Mesothelial cell of epicardium (in vitro differentiated cells): ENCODE data around the gene UBE2L5. TPM values are rescaled to one million over a fixed set of nuclear protein-coding genes. Genes with fewer than 3 reads are reported as not detected.

Source experiments
- DNase-seq, 2 experiments: peaks; one replicate each; pipeline ENCODE4 v3.0.0; 2021; ENCODE audit warnings: low spot score in 2 of 2; ENCODE audit not compliant: unreplicated experiment in 2 of 2
- H3K27ac Mint-ChIP-seq: 2 replicates; pipeline ENCODE4 v1.8.0; 2021; ENCODE audit warnings: mixed read lengths
- H3K27me3 Mint-ChIP-seq: 2 replicates; pipeline ENCODE4 v1.8.0; 2021; ENCODE audit warnings: low read depth, mixed read lengths
- H3K36me3 Mint-ChIP-seq: 2 replicates; pipeline ENCODE4 v1.8.0; 2021; ENCODE audit warnings: mixed read lengths
- H3K4me1 Mint-ChIP-seq: 2 replicates; pipeline ENCODE4 v1.8.0; 2021; ENCODE audit warnings: mixed read lengths
- H3K4me3 Mint-ChIP-seq: 2 replicates; pipeline ENCODE4 v1.8.0; 2021; ENCODE audit warnings: mild to moderate bottlenecking, moderate library complexity, mixed read lengths
- H3K9me3 Mint-ChIP-seq: 2 replicates; pipeline ENCODE4 v1.8.0; 2021; ENCODE audit warnings: mixed read lengths
- total RNA-seq: library from RNA; stranded (reverse); gene quantifications from 3 replicates; pipeline ENCODE4 v1.2.1, GENCODE V29; 2021
- TF ChIP-seq, protein P1 (sequence below): fragments of 200-600 bp; sonication (generic); IDR thresholded peaks from one replicate; pipeline ENCODE4 v1.5.0; 2021; ENCODE audit warnings: antibody characterized with exemption; ENCODE audit not compliant: unreplicated experiment

UBE2L5 gene
- total RNA-seq, 1 donor from 2014 or later, result not detected

- no peaks in the 10 kb centered on the region for H3K27me3 Mint-ChIP-seq
- no peaks in the 10 kb centered on the region for H3K9me3 Mint-ChIP-seq
- no peak overlapping the region for H3K4me3 Mint-ChIP-seq
- no peak for DNase-seq
- no peaks in the 10 kb centered on the region for H3K4me1 Mint-ChIP-seq
- H3K27ac Mint-ChIP-seq, result no peak overlapping the region
- TF ChIP-seq, protein P1, sequence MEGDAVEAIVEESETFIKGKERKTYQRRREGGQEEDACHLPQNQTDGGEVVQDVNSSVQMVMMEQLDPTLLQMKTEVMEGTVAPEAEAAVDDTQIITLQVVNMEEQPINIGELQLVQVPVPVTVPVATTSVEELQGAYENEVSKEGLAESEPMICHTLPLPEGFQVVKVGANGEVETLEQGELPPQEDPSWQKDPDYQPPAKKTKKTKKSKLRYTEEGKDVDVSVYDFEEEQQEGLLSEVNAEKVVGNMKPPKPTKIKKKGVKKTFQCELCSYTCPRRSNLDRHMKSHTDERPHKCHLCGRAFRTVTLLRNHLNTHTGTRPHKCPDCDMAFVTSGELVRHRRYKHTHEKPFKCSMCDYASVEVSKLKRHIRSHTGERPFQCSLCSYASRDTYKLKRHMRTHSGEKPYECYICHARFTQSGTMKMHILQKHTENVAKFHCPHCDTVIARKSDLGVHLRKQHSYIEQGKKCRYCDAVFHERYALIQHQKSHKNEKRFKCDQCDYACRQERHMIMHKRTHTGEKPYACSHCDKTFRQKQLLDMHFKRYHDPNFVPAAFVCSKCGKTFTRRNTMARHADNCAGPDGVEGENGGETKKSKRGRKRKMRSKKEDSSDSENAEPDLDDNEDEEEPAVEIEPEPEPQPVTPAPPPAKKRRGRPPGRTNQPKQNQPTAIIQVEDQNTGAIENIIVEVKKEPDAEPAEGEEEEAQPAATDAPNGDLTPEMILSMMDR, result no peak
- no peaks in the 10 kb centered on the region for H3K36me3 Mint-ChIP-seq
Observed at GRCh38 chr13:30378191-30378590, 44.1 kb upstream of the UBE2L5 start.

DNA sequence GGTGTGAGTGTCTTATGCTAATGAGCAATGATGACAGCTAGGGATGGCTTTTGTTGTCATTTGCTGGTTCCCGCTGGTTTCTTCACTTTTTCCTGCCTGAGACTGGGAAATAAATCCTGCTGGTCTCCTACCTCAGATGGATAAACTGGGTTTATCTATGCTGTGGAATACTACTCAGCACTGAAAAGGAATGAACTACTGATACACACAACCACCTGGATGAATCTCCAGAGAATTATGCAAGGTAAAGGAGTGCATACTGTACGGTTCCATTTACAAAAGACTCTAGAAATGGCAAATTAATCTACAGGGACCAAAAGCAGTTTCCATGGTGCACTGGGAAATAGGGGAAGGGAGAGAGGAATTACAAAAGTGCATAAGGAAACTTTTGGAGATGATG lies 41.2 kb upstream of the UBE2L5 start:
- TF ChIP-seq, protein P1, result no peak
- H3K9me3 Mint-ChIP-seq, result no peaks in the 10 kb centered on the region
- no peaks in the 10 kb centered on the region for H3K4me1 Mint-ChIP-seq
- H3K4me3 Mint-ChIP-seq, result no peak overlapping the region
- H3K27me3 Mint-ChIP-seq, result no peaks in the 10 kb centered on the region
- no peak overlapping the region for H3K27ac Mint-ChIP-seq
- H3K36me3 Mint-ChIP-seq, result no peaks in the 10 kb centered on the region
- no peak for DNase-seq

DNA sequence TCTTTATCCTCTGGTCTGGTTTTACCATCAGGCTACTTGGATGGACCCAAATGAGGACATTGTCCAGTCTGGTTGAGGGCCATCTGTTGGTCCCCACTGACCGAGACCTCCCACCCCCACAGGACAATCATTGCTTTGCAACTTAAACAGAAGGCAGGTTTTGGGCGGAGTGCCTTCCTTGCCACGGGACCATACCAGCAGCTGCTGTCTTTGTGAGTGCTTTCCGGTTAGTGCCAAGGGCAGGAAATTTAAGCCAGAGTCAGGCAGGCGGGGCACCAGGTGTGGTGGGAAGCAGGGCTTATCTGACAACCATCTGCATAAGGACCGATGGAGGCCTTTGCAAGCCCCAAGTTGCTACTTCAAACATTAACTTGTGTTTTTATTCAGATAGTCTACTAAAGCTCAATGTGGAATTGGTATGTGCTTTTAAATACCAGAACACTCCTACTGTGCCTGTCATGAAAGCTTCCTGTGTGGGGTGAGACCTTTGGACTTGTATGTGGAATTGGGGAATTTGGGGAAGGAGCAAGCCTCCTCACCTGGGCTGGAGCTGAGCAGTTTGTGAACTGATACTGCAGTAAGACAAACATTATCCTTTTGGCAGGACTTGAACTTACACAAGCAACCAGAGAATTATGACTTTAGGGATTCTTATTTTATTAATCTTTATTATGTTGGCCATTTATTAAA lies 39.3 kb upstream of the UBE2L5 start:
- Mint-ChIP-seq H3K27ac (no peak overlapping the region), H3K4me1 (no peaks in the 10 kb centered on the region), H3K27me3 (no peaks in the 10 kb centered on the region), H3K4me3 (no peak overlapping the region), H3K9me3 (no peaks in the 10 kb centered on the region), H3K36me3 (no peaks in the 10 kb centered on the region)
- TF ChIP-seq, protein P1, result no peak
- no peak for DNase-seq

DNA sequence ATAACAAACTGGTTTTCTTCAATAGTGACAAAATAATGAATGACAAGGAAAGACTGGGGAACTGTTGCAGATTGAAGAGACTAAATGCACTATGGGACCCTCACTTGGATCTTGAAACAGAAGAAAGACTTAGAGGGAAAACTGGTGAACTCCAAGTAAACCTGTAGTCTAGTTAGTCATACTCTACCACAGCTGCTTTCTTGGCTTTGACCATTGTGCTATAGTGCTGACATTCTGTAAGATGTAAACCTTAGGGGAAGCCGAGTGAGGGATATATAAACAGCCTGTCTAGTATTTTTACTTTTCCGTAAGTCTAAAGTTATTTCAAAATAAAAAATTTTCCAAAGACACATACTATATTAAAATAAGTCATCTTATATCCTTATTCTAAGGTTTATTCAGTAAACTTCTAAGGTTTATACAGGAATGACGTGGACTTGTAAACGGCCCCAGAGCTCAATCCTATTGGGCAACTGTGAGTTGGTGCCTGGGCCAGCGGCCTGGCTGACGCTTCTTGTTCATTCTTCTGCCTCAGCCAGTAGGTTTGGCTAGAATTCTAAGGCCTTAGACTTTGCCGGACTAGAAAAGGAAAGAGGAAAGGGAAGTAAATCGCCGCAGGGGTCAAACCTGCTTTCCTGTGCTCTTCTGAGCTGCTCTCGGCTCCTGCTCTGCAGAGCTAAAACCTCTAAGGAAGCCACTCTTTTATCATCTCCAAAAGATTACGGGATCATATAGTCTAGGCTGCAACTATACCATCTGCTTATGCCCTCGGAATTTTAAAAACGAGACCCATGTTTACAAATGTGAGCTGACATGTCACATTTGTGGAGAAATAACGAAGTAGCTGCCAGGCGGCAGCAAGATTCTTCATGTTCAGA lies 33.6 kb upstream of the UBE2L5 start:
- Mint-ChIP-seq H3K4me1 (peaks cover 18% of the 10 kb centered on the region), H3K27ac (peak overlapping the region; percentile 96), H3K27me3 (peaks cover 21% of the 10 kb centered on the region), H3K4me3 (peak overlapping the region; percentile 25), H3K36me3 (no peaks in the 10 kb centered on the region), H3K9me3 (no peaks in the 10 kb centered on the region)
- TF ChIP-seq, protein P1, result no peak
- DNase-seq, result no peak

DNA sequence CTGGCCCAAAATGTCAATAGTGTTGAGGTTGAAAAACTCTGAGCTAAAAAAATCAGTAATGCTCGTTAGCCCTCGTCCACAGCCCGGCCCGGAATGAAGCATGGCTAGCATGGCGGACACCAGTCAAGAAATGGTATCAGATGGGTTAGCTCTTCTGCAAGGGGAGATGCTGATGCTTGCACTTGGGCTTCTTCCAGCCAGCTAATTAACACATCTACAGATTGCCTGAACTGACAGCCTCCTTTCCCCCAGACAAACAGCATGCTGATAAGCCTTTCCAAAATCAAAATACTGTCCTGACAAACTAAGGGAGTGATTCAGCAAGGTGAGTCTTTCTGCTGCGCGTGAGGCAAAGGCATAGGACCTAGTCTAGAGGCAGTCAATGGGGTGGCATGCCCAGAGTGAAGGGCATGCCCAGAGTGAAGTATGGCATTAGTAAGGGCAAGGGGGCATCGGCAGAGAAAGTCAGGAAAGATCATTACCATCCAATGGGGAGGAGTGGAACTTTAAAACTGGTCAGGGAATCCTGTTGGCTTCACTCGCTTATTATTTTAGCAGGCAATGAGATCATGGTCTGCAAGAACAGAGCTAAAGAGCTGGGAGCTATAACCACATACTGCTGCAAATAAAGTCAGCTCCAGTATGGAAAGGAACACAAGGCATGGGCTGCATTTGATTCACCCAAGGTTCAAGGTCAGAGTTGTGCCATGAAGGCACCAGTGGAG lies 30.2 kb upstream of the UBE2L5 start:
- no peaks in the 10 kb centered on the region for H3K36me3 Mint-ChIP-seq
- no peaks in the 10 kb centered on the region for H3K9me3 Mint-ChIP-seq
- no peak overlapping the region for H3K4me3 Mint-ChIP-seq
- H3K27me3 Mint-ChIP-seq, result peaks cover 24% of the 10 kb centered on the region
- no peak overlapping the region for H3K27ac Mint-ChIP-seq
- TF ChIP-seq, protein P1, result no peak
- DNase-seq, result no peak
- H3K4me1 Mint-ChIP-seq, result peaks cover 31% of the 10 kb centered on the region
